DOHH2 (cell line): Measurements from ENCODE around the gene PODN.

Source experiments
- H3F3A ChIP-seq: fragments of 200-600 bp; sonication (generic), shearing (Covaris generic); 2 replicates; pipeline ENCODE4 v1.6.0; 2016; ENCODE audit warnings: antibody characterized with exemption, mild to moderate bottlenecking; ENCODE audit not compliant: control insufficient read depth, insufficient read depth
- H3K27ac ChIP-seq: fragments of 200-600 bp; sonication (generic); 2 replicates; pipeline ENCODE4 v1.5.1; 2014; ENCODE audit warnings: low read depth, mild to moderate bottlenecking, low read length, moderate library complexity
- H3K27me3 ChIP-seq: fragments of 200-600 bp; sonication (generic); 2 replicates; pipeline ENCODE4 v1.6.1; 2014; ENCODE audit warnings: mild to moderate bottlenecking, low read length, mixed read lengths; ENCODE audit not compliant: control insufficient read depth
- H3K36me3 ChIP-seq: fragments of 200-600 bp; sonication (generic); 2 replicates; pipeline ENCODE4 v1.6.1; 2014; ENCODE audit warnings: mild to moderate bottlenecking, low read length, moderate library complexity, mixed read lengths; ENCODE audit not compliant: control insufficient read depth
- H3K4me1 ChIP-seq: fragments of 200-600 bp; sonication (generic); 2 replicates; pipeline ENCODE4 v1.6.1; 2014; ENCODE audit warnings: mild to moderate bottlenecking, low read length, mixed read lengths; ENCODE audit not compliant: control insufficient read depth
- H3K4me2 ChIP-seq: fragments of 200-600 bp; sonication (generic); 2 replicates; pipeline ENCODE4 v1.6.0; 2014; ENCODE audit warnings: mild to moderate bottlenecking, low read length, moderate library complexity
- H3K4me3 ChIP-seq: fragments of 200-600 bp; sonication (generic); 2 replicates; pipeline ENCODE4 v1.5.1; 2014; ENCODE audit warnings: mild to moderate bottlenecking, low read length, mixed read lengths
- H3K79me2 ChIP-seq: fragments of 200-600 bp; sonication (generic); 2 replicates; pipeline ENCODE4 v1.6.1; 2014; ENCODE audit warnings: mild to moderate bottlenecking, low read length, mixed read lengths; ENCODE audit not compliant: control insufficient read depth
- H3K9me2 ChIP-seq: fragments of 200-600 bp; sonication (generic); replicated peaks from 2 replicates; pipeline ENCODE4 v1.6.1; 2014; ENCODE audit warnings: mild to moderate bottlenecking, low read length, mixed read lengths; ENCODE audit not compliant: control insufficient read depth
- H3K9me3 ChIP-seq: fragments of 200-600 bp; sonication (generic); 2 replicates; pipeline ENCODE4 v1.6.1; 2014; ENCODE audit warnings: antibody characterized with exemption, low read length, mixed read lengths; ENCODE audit not compliant: control insufficient read depth, insufficient read depth
- H4K20me1 ChIP-seq: fragments of 200-600 bp; sonication (generic); 2 replicates; pipeline ENCODE4 v1.6.0; 2014; ENCODE audit warnings: low read depth, mild to moderate bottlenecking, antibody characterized with exemption, low read length, moderate library complexity; ENCODE audit not compliant: control insufficient read depth, insufficient read depth
- EZH2phosphoT487 ChIP-seq: fragments of 200-600 bp; sonication (generic); IDR thresholded peaks from 2 replicates; pipeline ENCODE4 v1.6.1; 2017; ENCODE audit warnings: borderline replicate concordance, mild to moderate bottlenecking, antibody characterized with exemption, low read length, moderate library complexity, mixed read lengths
- TF ChIP-seq, protein P1 (sequence below): fragments of 200-600 bp; sonication (generic); IDR thresholded peaks from one replicate; pipeline ENCODE4 v1.5.1; 2014; ENCODE audit warnings: antibody characterized with exemption, mild to moderate bottlenecking, low read depth, low read length; ENCODE audit not compliant: poor library complexity, severe bottlenecking

PODN gene

DNA sequence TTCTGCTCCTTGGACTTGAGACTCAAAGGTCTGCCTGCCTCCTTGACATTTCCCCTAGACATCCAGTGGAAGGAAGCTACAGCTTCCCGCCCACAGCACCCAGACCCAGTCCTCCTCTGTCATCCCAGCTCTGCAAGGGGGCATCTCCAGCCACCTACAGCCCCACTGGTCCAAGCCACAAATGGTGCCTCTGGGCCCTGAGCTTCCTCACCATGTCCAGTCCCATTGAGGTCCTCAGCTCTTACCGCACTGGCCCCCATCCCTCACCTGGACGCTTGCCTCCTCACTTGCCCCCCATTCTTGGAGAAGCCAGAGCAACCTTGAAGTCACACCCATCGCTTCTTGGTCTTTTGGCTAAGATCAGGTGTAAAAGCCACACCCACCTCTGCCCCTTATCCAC is 13.2 kb downstream of the PODN start:
- Histone ChIP-seq H3K36me3 (no peaks in the 10 kb centered on the region), H3F3A (no peaks in the 10 kb centered on the region), H3K4me1 (no peaks in the 10 kb centered on the region), H3K9me3 (no peaks in the 10 kb centered on the region), H3K4me3 (no peak overlapping the region), H3K79me2 (no peaks in the 10 kb centered on the region), H3K4me2 (no peak overlapping the region), H3K9me2 (no peaks in the 10 kb centered on the region), H3K27me3 (no peaks in the 10 kb centered on the region), H4K20me1 (no peaks in the 10 kb centered on the region), H3K27ac (no peak overlapping the region)
- no peak for TF ChIP-seq EZH2phosphoT487

DNA sequence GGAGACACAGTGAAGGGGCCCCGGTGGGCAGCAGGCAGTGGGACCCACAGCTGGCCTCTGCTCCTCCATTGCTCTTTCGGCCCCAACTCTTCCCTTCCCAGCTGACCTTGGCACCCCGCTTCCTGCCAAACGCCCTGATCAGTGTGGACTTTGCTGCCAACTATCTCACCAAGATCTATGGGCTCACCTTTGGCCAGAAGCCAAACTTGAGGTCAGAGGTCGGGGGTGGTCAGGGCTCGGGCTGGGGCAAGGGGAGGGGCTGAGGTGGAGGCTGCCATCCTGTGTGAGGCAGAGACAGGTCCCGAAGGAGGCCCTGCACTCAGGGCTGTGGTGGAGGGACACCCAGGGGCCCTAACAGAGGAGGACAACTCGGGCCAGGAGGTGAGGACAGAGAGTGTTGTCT is 13.7 kb downstream of the PODN start:
- H3K9me2 ChIP-seq: no peaks in the 10 kb centered on the region
- no peak overlapping the region for H3K27ac ChIP-seq
- no peak overlapping the region for H3K4me2 ChIP-seq
- H3F3A ChIP-seq: no peaks in the 10 kb centered on the region
- TF ChIP-seq EZH2phosphoT487: no peak
- TF ChIP-seq, protein P1, sequence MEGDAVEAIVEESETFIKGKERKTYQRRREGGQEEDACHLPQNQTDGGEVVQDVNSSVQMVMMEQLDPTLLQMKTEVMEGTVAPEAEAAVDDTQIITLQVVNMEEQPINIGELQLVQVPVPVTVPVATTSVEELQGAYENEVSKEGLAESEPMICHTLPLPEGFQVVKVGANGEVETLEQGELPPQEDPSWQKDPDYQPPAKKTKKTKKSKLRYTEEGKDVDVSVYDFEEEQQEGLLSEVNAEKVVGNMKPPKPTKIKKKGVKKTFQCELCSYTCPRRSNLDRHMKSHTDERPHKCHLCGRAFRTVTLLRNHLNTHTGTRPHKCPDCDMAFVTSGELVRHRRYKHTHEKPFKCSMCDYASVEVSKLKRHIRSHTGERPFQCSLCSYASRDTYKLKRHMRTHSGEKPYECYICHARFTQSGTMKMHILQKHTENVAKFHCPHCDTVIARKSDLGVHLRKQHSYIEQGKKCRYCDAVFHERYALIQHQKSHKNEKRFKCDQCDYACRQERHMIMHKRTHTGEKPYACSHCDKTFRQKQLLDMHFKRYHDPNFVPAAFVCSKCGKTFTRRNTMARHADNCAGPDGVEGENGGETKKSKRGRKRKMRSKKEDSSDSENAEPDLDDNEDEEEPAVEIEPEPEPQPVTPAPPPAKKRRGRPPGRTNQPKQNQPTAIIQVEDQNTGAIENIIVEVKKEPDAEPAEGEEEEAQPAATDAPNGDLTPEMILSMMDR: no peak
- no peaks in the 10 kb centered on the region for H3K4me1 ChIP-seq
- no peaks in the 10 kb centered on the region for H4K20me1 ChIP-seq
- no peak overlapping the region for H3K4me3 ChIP-seq
- no peaks in the 10 kb centered on the region for H3K9me3 ChIP-seq
- no peaks in the 10 kb centered on the region for H3K79me2 ChIP-seq
- H3K27me3 ChIP-seq: no peaks in the 10 kb centered on the region
- no peaks in the 10 kb centered on the region for H3K36me3 ChIP-seq

DNA sequence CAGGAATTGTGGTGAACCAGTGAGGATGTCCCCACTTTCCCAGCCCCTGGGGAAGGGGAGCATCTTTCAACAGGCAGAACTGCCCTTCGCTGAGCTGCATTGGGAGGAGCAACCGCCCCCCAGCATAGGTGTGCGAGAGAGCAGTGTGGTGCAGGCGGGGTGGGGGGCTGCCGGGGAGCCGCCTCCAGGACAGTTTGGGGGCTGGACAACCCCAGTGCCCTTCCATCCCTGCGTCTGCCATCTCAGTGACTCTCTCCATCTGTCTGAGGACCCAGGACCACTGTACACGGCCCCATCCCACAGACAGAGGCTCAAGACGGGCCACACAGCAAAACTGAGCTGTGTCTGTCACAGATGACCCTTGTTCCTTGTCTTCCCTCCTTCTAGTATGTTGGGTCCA is 14.2 kb downstream of the PODN start:
- no peaks in the 10 kb centered on the region for H3K4me1 ChIP-seq
- no peaks in the 10 kb centered on the region for H3K36me3 ChIP-seq
- no peaks in the 10 kb centered on the region for H3K9me2 ChIP-seq
- H3K27me3 ChIP-seq: no peaks in the 10 kb centered on the region
- H3K9me3 ChIP-seq: no peaks in the 10 kb centered on the region
- H4K20me1 ChIP-seq: no peaks in the 10 kb centered on the region
- H3F3A ChIP-seq: no peaks in the 10 kb centered on the region
- H3K27ac ChIP-seq: no peak overlapping the region
- H3K4me2 ChIP-seq: no peak overlapping the region
- TF ChIP-seq, protein P1: no peak
- no peak for TF ChIP-seq EZH2phosphoT487
- no peak overlapping the region for H3K4me3 ChIP-seq
- no peaks in the 10 kb centered on the region for H3K79me2 ChIP-seq

DNA sequence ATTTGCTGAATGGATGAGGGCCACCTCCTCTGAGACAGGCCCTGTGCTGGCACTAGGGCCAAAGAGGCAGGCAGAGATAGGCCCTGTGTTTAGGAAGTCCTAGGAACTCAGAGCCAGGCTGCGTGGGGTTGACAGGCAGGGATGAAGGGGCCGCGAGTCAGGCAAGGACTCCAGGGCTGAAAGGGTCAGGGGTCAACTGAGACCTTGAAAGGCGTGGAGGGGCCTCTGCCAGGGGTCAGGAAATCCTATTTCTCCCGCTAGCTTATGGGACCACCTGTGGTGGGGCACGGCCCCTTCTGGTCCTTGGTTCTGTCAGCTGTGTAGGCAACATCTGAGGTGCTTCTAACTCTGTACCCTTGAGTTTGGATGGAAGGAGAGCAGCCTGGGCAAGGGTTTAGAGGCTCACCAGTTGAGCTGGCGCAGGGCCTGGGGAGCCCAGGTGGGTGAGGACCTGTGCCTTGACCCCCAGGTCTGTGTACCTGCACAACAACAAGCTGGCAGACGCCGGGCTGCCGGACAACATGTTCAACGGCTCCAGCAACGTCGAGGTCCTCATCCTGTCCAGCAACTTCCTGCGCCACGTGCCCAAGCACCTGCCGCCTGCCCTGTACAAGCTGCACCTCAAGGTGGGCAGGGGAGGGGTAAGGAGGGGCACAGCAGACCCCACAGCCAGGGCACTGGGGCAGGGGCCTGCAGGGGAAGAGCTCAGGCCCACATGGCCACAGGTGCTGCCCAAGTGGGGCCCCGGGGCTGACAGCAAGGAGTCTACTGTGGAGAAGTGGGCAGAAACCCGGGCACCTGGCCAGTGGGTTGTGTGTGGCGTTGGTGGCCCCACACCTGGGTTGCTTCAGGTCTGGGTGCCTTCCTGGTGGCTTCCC is 14.9 kb downstream of the PODN start:
- Histone ChIP-seq H3F3A (no peaks in the 10 kb centered on the region), H3K4me2 (no peak overlapping the region), H3K4me3 (no peak overlapping the region), H3K9me3 (no peaks in the 10 kb centered on the region), H3K79me2 (no peaks in the 10 kb centered on the region), H3K4me1 (no peaks in the 10 kb centered on the region), H3K27me3 (no peaks in the 10 kb centered on the region), H3K27ac (no peak overlapping the region), H3K9me2 (no peaks in the 10 kb centered on the region), H3K36me3 (no peaks in the 10 kb centered on the region), H4K20me1 (no peaks in the 10 kb centered on the region)
- TF ChIP-seq, protein P1: no peak
- TF ChIP-seq EZH2phosphoT487: no peak
